HL-60/S4 (cell line): ENCODE results near the gene CD72.
"Not testable (repeated sequence)": the region's sequence is repeated elsewhere in the genome, so short reads cannot be mapped to it uniquely, and the experiment has no call there.

Experiments used
- in situ Hi-C: fragments of 300-500 bp; cut with MboI; formaldehyde crosslinking; loops from 2 replicates; pipeline ENCODE4 v1.14.3; 2022; ENCODE audit warnings: low sequenced_read_pairs

Gene CD72

GRCh38 chr9:35599763-35600604, 18.2 kb downstream of the CD72 start:
- in situ Hi-C loops = loop anchor here (25.0 kb wide), 1 partner anchor 537 kb away; the partner anchor contains the start of gene GLIPR2

GRCh38 chr9:35598866-35599590, 19.2 kb downstream of the CD72 start:
- in situ Hi-C loops = no loop called here

- in situ Hi-C loops = not testable (repeated sequence)
These were observed 21.3 kb downstream of the CD72 start for GRCh38 chr9:35596907-35597306.

GRCh38 chr9:35594471-35594870, 23.7 kb downstream of the CD72 start:
- in situ Hi-C loops = no loop called here

- in situ Hi-C loops = no loop called here
These were observed 24.6 kb downstream of the CD72 start for GRCh38 chr9:35593581-35593980.

GRCh38 chr9:35588506-35588905, 29.7 kb downstream of the CD72 start:
- in situ Hi-C loops = not testable (repeated sequence)

GRCh38 chr9:35584681-35585080, 33.5 kb downstream of the CD72 start:
- in situ Hi-C loops = not testable (repeated sequence)

- in situ Hi-C loops = not testable (repeated sequence)
These were observed 34.7 kb downstream of the CD72 start for GRCh38 chr9:35583521-35583920.

- in situ Hi-C loops = not testable (repeated sequence)
These were observed 38.5 kb downstream of the CD72 start for GRCh38 chr9:35579659-35580227.

- in situ Hi-C loops = no loop called here
These were observed 39.1 kb downstream of the CD72 start for GRCh38 chr9:35579130-35579529.

GRCh38 chr9:35577486-35577885, 40.7 kb downstream of the CD72 start:
- in situ Hi-C loops = no loop called here

- in situ Hi-C loops = no loop called here
These were observed 42.7 kb downstream of the CD72 start for GRCh38 chr9:35575478-35575877.

GRCh38 chr9:35574578-35575122, 43.6 kb downstream of the CD72 start:
- in situ Hi-C loops = no loop called here

- in situ Hi-C loops = no loop called here
These were observed 47.3 kb downstream of the CD72 start for GRCh38 chr9:35570709-35571504.

GRCh38 chr9:35569206-35569605, 49.0 kb downstream of the CD72 start:
- in situ Hi-C loops = no loop called here

GRCh38 chr9:35568196-35568595, 50.0 kb downstream of the CD72 start:
- in situ Hi-C loops = no loop called here

GRCh38 chr9:35566417-35566816, 51.8 kb downstream of the CD72 start:
- in situ Hi-C loops = no loop called here

- in situ Hi-C loops = no loop called here
These were observed 53.6 kb downstream of the CD72 start for GRCh38 chr9:35564658-35565061.

- in situ Hi-C loops = no loop called here
These were observed 54.4 kb downstream of the CD72 start for GRCh38 chr9:35563791-35564197.

- in situ Hi-C loops = no loop called here
These were observed 55.1 kb downstream of the CD72 start for GRCh38 chr9:35562895-35563780.
